ENCODE measurements around the gene HGF. TPM values are rescaled to one million over a fixed set of nuclear protein-coding genes. Genes with fewer than 3 reads are reported as not detected.

Gene HGF
- total RNA-seq, 2 experiments from 2014 or later, result not detected

GRCh38 chr7:81789406-81790119, 19.7 kb upstream of the HGF start:
- Histone ChIP-seq H3K4me1 (ENCODE audit: insufficient read depth, low read length, poor library complexity, severe bottlenecking) (peaks cover 31% of the 10 kb centered on the region), H4K20me1 (ENCODE audit: insufficient read depth, low read length) (no peaks in the 10 kb centered on the region), H3K79me2 (ENCODE audit: insufficient read depth, low read depth, low read length) (no peaks in the 10 kb centered on the region), H3K27ac (ENCODE audit: low read depth, low read length, poor library complexity, severe bottlenecking) (no peak overlapping the region), H3K9me2 (ENCODE audit: insufficient read depth, low read length) (no peaks in the 10 kb centered on the region), H3K4me3 (ENCODE audit: low read depth, low read length, poor library complexity, severe bottlenecking) (no peak overlapping the region), H3K9me3 (ENCODE audit: low read length) (no peaks in the 10 kb centered on the region), H2AFZ (ENCODE audit: low read length) (peak overlapping the region; percentile 69; the same call in 1 of the 2 replicates), H3K36me3 (ENCODE audit: insufficient read depth, low read length) (no peaks in the 10 kb centered on the region), H3K4me2 (ENCODE audit: low read length) (no peak overlapping the region)
- DNase-seq (ENCODE audit: low spot score), result no peak
- TF ChIP-seq CTCF (conservative IDR thresholded peaks at IDR 0.05; ENCODE audit: low read length) (no peak), EZH2phosphoT487 (IDR thresholded peaks at IDR 0.05; ENCODE audit: borderline replicate concordance, low read depth, low read length) (no peak)
- CTCF ChIA-PET (ENCODE audit: unreplicated experiment), result no interaction called here
- POLR2A ChIA-PET, result interaction anchor here (0.7 to 2.0 kb wide), 3 partner anchors 8 to 192 kb away, joined by 3 to 6 read pairs (median 3); no protein-coding TSS in a partner anchor
- intact Hi-C loops (cut with micrococcal nuclease; ENCODE audit: unreplicated experiment), result no loop called here
- BruUV-seq (replicated peaks), result no TSS peak

- ChIA-PET POLR2A (interaction anchor here (0.6 to 2.0 kb wide), 3 partner anchors 10 to 90 kb away, joined by 3 to 6 read pairs (median 3); no protein-coding TSS in a partner anchor), CTCF (ENCODE audit: unreplicated experiment) (no interaction called here)
- Histone ChIP-seq H3K4me1 (ENCODE audit: insufficient read depth, low read length, poor library complexity, severe bottlenecking) (peaks cover 31% of the 10 kb centered on the region), H3K9me3 (ENCODE audit: low read length) (no peaks in the 10 kb centered on the region), H3K27ac (ENCODE audit: low read depth, low read length, poor library complexity, severe bottlenecking) (no peak overlapping the region), H3K79me2 (ENCODE audit: insufficient read depth, low read depth, low read length) (no peaks in the 10 kb centered on the region), H3K36me3 (ENCODE audit: insufficient read depth, low read length) (no peaks in the 10 kb centered on the region), H3K9me2 (ENCODE audit: insufficient read depth, low read length) (no peaks in the 10 kb centered on the region), H2AFZ (ENCODE audit: low read length) (no peak overlapping the region), H3K4me2 (ENCODE audit: low read length) (no peak overlapping the region), H3K4me3 (ENCODE audit: low read depth, low read length, poor library complexity, severe bottlenecking) (no peak overlapping the region), H4K20me1 (ENCODE audit: insufficient read depth, low read length) (no peaks in the 10 kb centered on the region)
- TF ChIP-seq CTCF (conservative IDR thresholded peaks at IDR 0.05; ENCODE audit: low read length) (no peak), EZH2phosphoT487 (IDR thresholded peaks at IDR 0.05; ENCODE audit: borderline replicate concordance, low read depth, low read length) (no peak)
- no TSS peak for BruUV-seq (replicated peaks)
- DNase-seq (ENCODE audit: low spot score), result peak; percentile 7
- intact Hi-C loops (cut with micrococcal nuclease; ENCODE audit: unreplicated experiment), result no loop called here
Observed at GRCh38 chr7:81788246-81788645, 18.4 kb upstream of the HGF start.

- ChIA-PET POLR2A (interaction anchor here (0.7 to 1.0 kb wide), 2 partner anchors 26 to 63 kb away, joined by 3 read pairs; no protein-coding TSS in a partner anchor), CTCF (ENCODE audit: unreplicated experiment) (no interaction called here)
- Histone ChIP-seq H3K9me3 (ENCODE audit: low read length) (no peaks in the 10 kb centered on the region), H3K36me3 (ENCODE audit: insufficient read depth, low read length) (no peaks in the 10 kb centered on the region), H2AFZ (ENCODE audit: low read length) (0 out of 2 replicates have a peak overlapping the region, but pooled peaks have one; percentile 19), H3K4me3 (ENCODE audit: low read depth, low read length, poor library complexity, severe bottlenecking) (no peak overlapping the region), H3K27ac (ENCODE audit: low read depth, low read length, poor library complexity, severe bottlenecking) (no peak overlapping the region), H3K9me2 (ENCODE audit: insufficient read depth, low read length) (no peaks in the 10 kb centered on the region), H3K4me1 (ENCODE audit: insufficient read depth, low read length, poor library complexity, severe bottlenecking) (peaks cover 6% of the 10 kb centered on the region), H4K20me1 (ENCODE audit: insufficient read depth, low read length) (no peaks in the 10 kb centered on the region), H3K79me2 (ENCODE audit: insufficient read depth, low read depth, low read length) (no peaks in the 10 kb centered on the region), H3K4me2 (ENCODE audit: low read length) (peak overlapping the region; percentile 26; the same call in 1 of the 2 replicates)
- TF ChIP-seq CTCF (conservative IDR thresholded peaks at IDR 0.05; ENCODE audit: low read length) (no peak), EZH2phosphoT487 (IDR thresholded peaks at IDR 0.05; ENCODE audit: borderline replicate concordance, low read depth, low read length) (no peak)
- no TSS peak for BruUV-seq (replicated peaks)
- intact Hi-C loops (cut with micrococcal nuclease; ENCODE audit: unreplicated experiment), result no loop called here
- no peak for DNase-seq (ENCODE audit: low spot score)
Observed at GRCh38 chr7:81783818-81784217, 14.0 kb upstream of the HGF start.
